MM.1S (cell line): ENCODE results near the gene SLC13A3.

Source experiments
- CTCF ChIP-seq: fragments of 300-600 bp; sonication (generic); IDR thresholded peaks from 2 replicates; pipeline ENCODE4 v1.5.1; 2016; ENCODE audit warnings: antibody characterized with exemption, low read length, mixed read lengths
- EZH2 ChIP-seq: fragments of 300-600 bp; sonication (generic); optimal IDR thresholded peaks from 2 replicates; pipeline ENCODE3; 2017; ENCODE audit warnings: low read depth, mild to moderate bottlenecking, antibody characterized with exemption, low read length, mixed read lengths
- EZH2phosphoT487 ChIP-seq: fragments of 300-600 bp; sonication (generic); IDR thresholded peaks from 2 replicates; pipeline ENCODE4 v1.6.1; 2018; ENCODE audit warnings: antibody characterized with exemption, low read length

- TF ChIP-seq CTCF (no peak), EZH2 (no peak), EZH2phosphoT487 (no peak)
Measured at GRCh38 chr20:46541229-46541935, 109.9 kb downstream of the SLC13A3 start.
